ENCODE measurements around the gene SLC25A25.

- no peak for TF ChIP-seq CTCF (IDR thresholded peaks at IDR 0.05)
- no peak for TF ChIP-seq POLR2A (IDR thresholded peaks at IDR 0.05)
Observed at GRCh38 chr9:128118472-128118857, 50.4 kb downstream of the SLC25A25 start.
